ENCODE measurements around the gene RAD18.

DNA sequence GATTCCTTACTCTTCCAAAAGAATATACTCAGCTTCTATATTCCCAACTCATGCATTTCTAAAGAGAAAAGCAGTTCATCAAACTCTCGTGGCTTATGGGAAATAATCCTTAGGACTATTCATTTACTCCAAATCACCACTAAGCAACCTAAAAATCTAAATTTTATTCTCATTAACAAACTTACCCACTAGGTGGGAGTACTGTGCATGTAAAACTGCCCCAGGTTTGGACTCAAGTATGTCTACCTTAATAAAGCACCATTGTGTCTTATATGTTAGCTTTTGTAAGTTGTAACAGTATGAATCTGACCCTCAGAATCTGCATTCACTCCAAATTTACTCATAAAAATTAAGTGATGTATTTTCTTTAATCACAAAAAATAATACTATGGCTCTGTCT lies 25.3 kb downstream of the RAD18 start:
- TF ChIP-seq POLR2AphosphoS5 (IDR thresholded peaks at IDR 0.05; ENCODE audit: control insufficient read depth, insufficient read depth, low read depth, low read length), result no peak
- TF ChIP-seq, protein P1, sequence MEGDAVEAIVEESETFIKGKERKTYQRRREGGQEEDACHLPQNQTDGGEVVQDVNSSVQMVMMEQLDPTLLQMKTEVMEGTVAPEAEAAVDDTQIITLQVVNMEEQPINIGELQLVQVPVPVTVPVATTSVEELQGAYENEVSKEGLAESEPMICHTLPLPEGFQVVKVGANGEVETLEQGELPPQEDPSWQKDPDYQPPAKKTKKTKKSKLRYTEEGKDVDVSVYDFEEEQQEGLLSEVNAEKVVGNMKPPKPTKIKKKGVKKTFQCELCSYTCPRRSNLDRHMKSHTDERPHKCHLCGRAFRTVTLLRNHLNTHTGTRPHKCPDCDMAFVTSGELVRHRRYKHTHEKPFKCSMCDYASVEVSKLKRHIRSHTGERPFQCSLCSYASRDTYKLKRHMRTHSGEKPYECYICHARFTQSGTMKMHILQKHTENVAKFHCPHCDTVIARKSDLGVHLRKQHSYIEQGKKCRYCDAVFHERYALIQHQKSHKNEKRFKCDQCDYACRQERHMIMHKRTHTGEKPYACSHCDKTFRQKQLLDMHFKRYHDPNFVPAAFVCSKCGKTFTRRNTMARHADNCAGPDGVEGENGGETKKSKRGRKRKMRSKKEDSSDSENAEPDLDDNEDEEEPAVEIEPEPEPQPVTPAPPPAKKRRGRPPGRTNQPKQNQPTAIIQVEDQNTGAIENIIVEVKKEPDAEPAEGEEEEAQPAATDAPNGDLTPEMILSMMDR (IDR thresholded peaks at IDR 0.05 in 2 of 3, conservative IDR thresholded peaks at IDR 0.05 in 1 of 3; ENCODE audit: insufficient read depth in 2 of 3, low read depth in 1 of 3, low read length in 3 of 3), result peak; percentile 40 to 51 (median 43); a peak in 3 of 6 replicates
- no peak for TF ChIP-seq EP300 (IDR thresholded peaks at IDR 0.05; ENCODE audit: low read length)
- TF ChIP-seq CHD1 (IDR thresholded peaks at IDR 0.05; ENCODE audit: low read length), result no peak
- TF ChIP-seq FOSL1 (tag; conservative IDR thresholded peaks at IDR 0.05), result no peak
- no peak for TF ChIP-seq TCF7L2 (IDR thresholded peaks at IDR 0.05; ENCODE audit: low read depth, low read length)
- TF ChIP-seq ZNF274 (IDR thresholded peaks at IDR 0.05; ENCODE audit: borderline replicate concordance, low read depth, low read length), result no peak
- TF ChIP-seq PML (IDR thresholded peaks at IDR 0.05; ENCODE audit: low read length), result no peak
- no peak for TF ChIP-seq NONO (IDR thresholded peaks at IDR 0.05; ENCODE audit: low read depth in 2 of 2, low read length in 1 of 2)
- TF ChIP-seq EP400 (IDR thresholded peaks at IDR 0.05), result no peak
- TF ChIP-seq, protein P2, sequence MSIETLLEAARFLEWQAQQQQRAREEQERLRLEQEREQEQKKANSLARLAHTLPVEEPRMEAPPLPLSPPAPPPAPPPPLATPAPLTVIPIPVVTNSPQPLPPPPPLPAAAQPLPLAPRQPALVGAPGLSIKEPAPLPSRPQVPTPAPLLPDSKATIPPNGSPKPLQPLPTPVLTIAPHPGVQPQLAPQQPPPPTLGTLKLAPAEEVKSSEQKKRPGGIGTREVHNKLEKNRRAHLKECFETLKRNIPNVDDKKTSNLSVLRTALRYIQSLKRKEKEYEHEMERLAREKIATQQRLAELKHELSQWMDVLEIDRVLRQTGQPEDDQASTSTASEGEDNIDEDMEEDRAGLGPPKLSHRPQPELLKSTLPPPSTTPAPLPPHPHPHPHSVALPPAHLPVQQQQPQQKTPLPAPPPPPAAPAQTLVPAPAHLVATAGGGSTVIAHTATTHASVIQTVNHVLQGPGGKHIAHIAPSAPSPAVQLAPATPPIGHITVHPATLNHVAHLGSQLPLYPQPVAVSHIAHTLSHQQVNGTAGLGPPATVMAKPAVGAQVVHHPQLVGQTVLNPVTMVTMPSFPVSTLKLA (conservative IDR thresholded peaks at IDR 0.05), result no peak
- TF ChIP-seq HDAC8 (tag; IDR thresholded peaks at IDR 0.05), result no peak
- peak in 1 of 2 experiments; percentile 40; a peak in 2 of 4 replicates for TF ChIP-seq RAD21 (CRISPR knock-in tag; conservative IDR thresholded peaks at IDR 0.05 in 1 of 2, IDR thresholded peaks at IDR 0.05 in 1 of 2)
